GM18951 (cell line): ENCODE measurements around the gene ADAMTS17.

ENCODE experiments used
- POLR2A ChIP-seq: IDR thresholded peaks from 4 replicates; pipeline ENCODE4 v1.6.1; 2011; ENCODE audit warnings: mild to moderate bottlenecking; ENCODE audit not compliant: insufficient read length, insufficient read depth; ENCODE audit errors: extremely low read depth
- in situ Hi-C: fragments of 300-500 bp; cut with MboI; formaldehyde crosslinking; loops from one replicate; pipeline ENCODE4 v1.12.0; 2022; ENCODE audit warnings: low sequenced_read_pairs, mixed read lengths, inconsistent platforms; ENCODE audit not compliant: unreplicated experiment

The ADAMTS17 gene

GRCh38 chr15:100310041-100310405 is 31.8 kb downstream of the ADAMTS17 start:
- in situ Hi-C loops, result no loop called here
- no peak for TF ChIP-seq POLR2A

DNA sequence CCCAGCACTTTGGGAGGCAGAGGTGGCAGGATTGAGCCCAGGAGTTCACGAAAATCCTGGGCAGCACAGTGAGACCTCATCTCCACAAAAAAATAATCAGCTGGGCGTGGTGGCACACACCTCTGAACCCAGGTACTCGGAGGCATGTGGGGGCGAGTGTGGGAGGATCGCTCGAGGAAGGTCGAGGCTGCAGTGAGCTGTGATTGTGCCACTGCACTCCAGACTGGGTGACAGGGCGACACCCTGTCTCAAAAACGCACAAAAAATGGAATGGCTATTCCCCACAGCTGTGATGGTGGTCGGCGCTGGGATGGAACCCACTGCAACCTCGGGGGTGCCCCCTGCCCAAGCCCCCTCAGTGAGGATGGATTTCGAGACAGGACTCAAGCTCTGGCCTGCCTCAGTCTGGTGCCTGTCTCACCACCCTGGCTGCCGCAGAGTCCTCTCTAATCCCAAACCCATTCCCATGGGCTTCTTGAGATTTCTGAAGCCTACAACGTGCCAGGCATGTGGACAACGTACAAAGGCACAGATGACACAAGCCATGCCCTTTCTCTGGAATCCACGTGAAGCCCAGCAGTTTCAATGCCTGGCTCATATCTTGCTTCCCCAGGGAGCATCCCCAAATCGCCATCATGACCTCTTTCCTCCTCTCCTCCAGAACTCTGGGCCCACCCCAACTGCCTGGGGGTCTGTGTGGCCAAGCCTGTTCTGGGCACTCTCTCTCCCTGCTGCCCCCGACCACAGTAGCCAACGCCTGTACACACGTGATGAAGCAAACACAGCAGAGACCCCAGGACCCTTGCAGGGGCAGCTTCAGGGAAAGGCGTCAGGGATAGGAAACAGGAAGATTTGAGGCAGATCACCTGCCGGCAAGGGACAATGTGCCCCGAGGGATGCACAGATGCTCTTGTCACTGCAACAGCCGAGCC is 32.4 kb downstream of the ADAMTS17 start:
- in situ Hi-C loops, result no loop called here
- no peak for TF ChIP-seq POLR2A

DNA sequence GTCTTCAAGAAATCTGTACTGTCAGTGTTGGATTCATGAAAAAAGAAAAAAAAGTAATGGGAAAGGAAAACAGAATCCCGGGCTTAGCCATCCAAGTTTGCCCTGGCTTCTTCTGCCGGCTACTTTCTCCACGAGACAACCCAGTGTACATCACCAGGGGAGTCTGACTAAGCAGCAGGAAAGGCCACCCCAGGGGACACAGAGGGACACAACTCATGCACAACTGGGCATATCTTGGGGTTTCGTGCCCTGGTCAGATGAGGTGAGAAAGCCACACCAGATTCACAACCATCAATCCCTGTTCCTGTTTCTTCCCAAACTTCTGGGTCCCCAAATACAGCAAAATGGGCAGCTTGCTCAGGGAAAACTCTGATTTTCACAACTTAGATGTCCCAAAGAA is 33.2 kb downstream of the ADAMTS17 start:
- in situ Hi-C loops, result no loop called here
- no peak for TF ChIP-seq POLR2A

GRCh38 chr15:100308213-100308600 is 33.6 kb downstream of the ADAMTS17 start:
- in situ Hi-C loops, result no loop called here
- TF ChIP-seq POLR2A, result no peak

- in situ Hi-C loops, result no loop called here
- no peak for TF ChIP-seq POLR2A
Measured at GRCh38 chr15:100307241-100308212, 34.2 kb downstream of the ADAMTS17 start.

GRCh38 chr15:100306098-100306497 is 35.7 kb downstream of the ADAMTS17 start:
- TF ChIP-seq POLR2A, result no peak
- in situ Hi-C loops, result no loop called here

DNA sequence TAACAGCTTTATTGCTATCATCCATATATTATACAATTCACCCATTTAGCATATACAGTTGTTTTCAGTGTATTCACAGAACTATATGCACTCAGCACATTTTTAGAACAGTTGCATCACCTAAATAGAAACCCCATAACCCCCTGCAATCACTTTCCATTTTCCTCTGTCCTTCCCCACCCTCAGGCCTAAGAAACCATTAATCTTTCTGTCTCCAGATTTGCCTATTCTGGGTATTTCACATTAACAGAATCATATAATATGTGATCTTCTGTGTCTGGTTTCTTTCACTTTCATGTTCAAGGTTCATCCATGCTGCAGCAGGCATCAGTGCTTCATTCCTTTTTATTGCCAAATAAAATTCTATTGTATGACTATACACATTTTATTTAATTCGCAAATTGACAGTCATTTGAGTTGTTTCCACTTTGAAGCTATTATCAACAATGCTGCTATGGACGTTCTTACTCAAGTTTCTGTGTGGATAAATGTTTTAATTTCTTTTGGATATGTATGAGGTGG is 39.8 kb downstream of the ADAMTS17 start:
- no peak for TF ChIP-seq POLR2A
- in situ Hi-C loops, result no loop called here

- in situ Hi-C loops, result no loop called here
- no peak for TF ChIP-seq POLR2A
Measured at GRCh38 chr15:100298257-100298656, 43.5 kb downstream of the ADAMTS17 start.

DNA sequence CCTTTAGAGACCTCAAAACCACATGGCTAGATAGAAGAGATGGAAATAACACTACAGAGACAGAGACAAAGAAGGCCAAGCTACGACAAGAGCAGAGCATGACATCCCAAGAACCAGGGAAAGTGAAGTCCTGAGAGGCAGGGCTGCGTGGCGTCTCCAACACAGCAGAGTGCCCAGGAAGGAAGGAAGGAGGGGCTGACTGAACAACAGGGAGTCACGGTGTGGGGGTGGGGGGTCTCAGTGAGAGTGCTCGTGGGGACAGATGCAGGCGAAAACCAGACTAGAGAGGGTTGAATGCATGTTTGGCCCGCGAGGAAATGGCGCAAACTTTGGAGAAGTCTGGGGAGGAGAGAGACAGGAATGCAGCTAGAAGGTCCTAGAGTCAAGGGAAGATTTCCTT is 44.0 kb downstream of the ADAMTS17 start:
- in situ Hi-C loops, result no loop called here
- TF ChIP-seq POLR2A, result no peak

- in situ Hi-C loops, result no loop called here
- no peak for TF ChIP-seq POLR2A
Measured at GRCh38 chr15:100295939-100296565, 45.7 kb downstream of the ADAMTS17 start.

GRCh38 chr15:100292010-100292409 is 49.8 kb downstream of the ADAMTS17 start:
- TF ChIP-seq POLR2A, result no peak
- in situ Hi-C loops, result no loop called here

- in situ Hi-C loops, result no loop called here
- TF ChIP-seq POLR2A, result no peak
Measured at GRCh38 chr15:100291106-100291505, 50.7 kb downstream of the ADAMTS17 start.

GRCh38 chr15:100285641-100286295 is 56.0 kb downstream of the ADAMTS17 start:
- in situ Hi-C loops, result no loop called here
- no peak for TF ChIP-seq POLR2A

DNA sequence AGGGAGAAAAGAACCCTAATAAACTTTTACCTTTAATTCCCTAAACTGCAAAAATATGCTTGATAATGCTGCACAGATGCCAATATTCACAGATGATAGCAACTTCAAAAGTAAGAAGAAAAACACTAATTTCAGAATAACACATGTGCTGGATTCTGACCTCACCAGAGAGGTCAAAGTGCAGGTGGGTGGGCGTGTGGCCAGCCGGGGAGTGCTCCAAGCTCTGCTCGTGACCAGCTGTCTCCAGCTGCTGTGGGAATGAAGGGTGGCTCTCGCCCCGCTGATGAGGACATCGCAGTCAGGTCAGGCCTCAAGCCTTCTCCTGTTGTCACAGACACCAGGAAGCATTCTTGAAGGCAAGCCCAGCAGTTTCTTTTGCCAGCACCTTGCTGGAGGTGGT is 57.1 kb downstream of the ADAMTS17 start:
- in situ Hi-C loops, result no loop called here
- no peak for TF ChIP-seq POLR2A
